Activated CD8-positive, alpha-beta memory T cell treated with anti-CD3 and anti-CD28 coated beads, Interleukin-2, amount 10 ng/mL, durations not matched to agents 7 days and 5 days (primary cell): Measurements from ENCODE around the gene SLC17A5. TPM values are rescaled to one million over a fixed set of nuclear protein-coding genes. Genes with fewer than 3 reads are reported as not detected.
"Not testable (repeated sequence)": the region's sequence is repeated elsewhere in the genome, so short reads cannot be mapped to it uniquely, and the experiment has no call there.

Source experiments
- ATAC-seq: fragments of 150-1000 bp; cut with Tn5 transposase; one replicate; pipeline ENCODE4 v1.10.0; 2021; ENCODE audit warnings: moderate library complexity
- CTCF ChIA-PET: fragments of 350-600 bp; sonication (Branson Sonifier 250); formaldehyde crosslinking; loops from one replicate; lab custom pipeline; 2021; ENCODE audit warnings: antibody characterized with exemption; lab: Charles Lee
- DNase-seq: peaks from one replicate; pipeline ENCODE4 v3.0.0-alpha.2; 2020
- H3K27ac Mint-ChIP-seq: one replicate; pipeline ENCODE4 v1.8.0; 2021; ENCODE audit warnings: mild to moderate bottlenecking, mixed read lengths
- H3K27me3 Mint-ChIP-seq: one replicate; pipeline ENCODE4 v1.8.0; 2021; ENCODE audit warnings: mixed read lengths
- H3K36me3 Mint-ChIP-seq: one replicate; pipeline ENCODE4 v1.8.0; 2021; ENCODE audit warnings: mild to moderate bottlenecking, mixed read lengths
- H3K4me1 Mint-ChIP-seq: one replicate; pipeline ENCODE4 v1.8.0; 2021; ENCODE audit warnings: mixed read lengths
- H3K4me3 Mint-ChIP-seq: one replicate; pipeline ENCODE4 v1.8.0; 2021; ENCODE audit warnings: mild to moderate bottlenecking, moderate library complexity, mixed read lengths
- H3K9me3 Mint-ChIP-seq: one replicate; pipeline ENCODE4 v1.8.0; 2022; ENCODE audit warnings: low read depth, mixed read lengths
- total RNA-seq, 2 experiments: library from RNA; stranded (reverse); gene quantifications; one replicate each; pipeline ENCODE4 v1.2.3, GENCODE V29; 2021

Gene SLC17A5
- total RNA-seq, 2 experiments from 2014 or later = 3.9 to 5.6 TPM

DNA sequence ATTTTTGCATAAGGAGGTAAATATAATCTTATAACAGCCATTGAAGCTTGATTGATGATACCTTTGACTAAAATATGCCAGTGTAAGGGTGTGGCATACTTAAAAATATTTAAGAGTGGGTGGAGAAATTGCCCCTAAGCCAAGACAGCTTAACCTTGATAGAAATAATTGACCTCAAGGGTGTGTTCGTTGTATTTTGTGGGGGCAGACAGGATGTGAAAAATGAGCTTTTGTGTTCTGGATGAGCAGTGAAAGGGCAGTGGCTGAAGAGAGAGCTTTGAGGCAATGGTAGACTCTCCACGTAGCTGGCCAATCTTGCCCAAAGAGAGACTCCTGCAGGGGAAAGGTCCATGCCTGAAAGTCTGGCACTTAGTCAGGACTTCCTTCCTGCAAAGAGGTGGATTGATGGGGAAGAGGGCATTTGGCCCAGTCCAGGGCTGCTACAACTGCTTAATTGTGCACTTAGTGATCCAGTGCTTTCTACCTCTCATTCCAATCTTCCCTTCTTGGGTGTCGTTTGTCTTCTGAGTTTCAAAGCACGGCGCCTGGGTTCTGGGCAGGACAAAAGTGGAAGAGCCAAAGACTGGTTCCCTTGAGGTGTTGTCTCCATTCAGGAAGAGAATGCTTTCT is 26.6 kb upstream of the SLC17A5 start:
- peaks cover under 1% of the 10 kb centered on the region for H3K4me1 Mint-ChIP-seq
- H3K36me3 Mint-ChIP-seq = no peaks in the 10 kb centered on the region
- H3K27me3 Mint-ChIP-seq = peaks cover 45% of the 10 kb centered on the region
- peaks cover 4% of the 10 kb centered on the region for H3K9me3 Mint-ChIP-seq
- ATAC-seq (no peak), DNase-seq (no peak)
- CTCF ChIA-PET = interaction anchor here (2.9 kb wide), 1 partner anchor 52 kb away, joined by 13 read pairs; no protein-coding TSS in a partner anchor
- no peak overlapping the region for H3K4me3 Mint-ChIP-seq
- H3K27ac Mint-ChIP-seq = no peak overlapping the region

DNA sequence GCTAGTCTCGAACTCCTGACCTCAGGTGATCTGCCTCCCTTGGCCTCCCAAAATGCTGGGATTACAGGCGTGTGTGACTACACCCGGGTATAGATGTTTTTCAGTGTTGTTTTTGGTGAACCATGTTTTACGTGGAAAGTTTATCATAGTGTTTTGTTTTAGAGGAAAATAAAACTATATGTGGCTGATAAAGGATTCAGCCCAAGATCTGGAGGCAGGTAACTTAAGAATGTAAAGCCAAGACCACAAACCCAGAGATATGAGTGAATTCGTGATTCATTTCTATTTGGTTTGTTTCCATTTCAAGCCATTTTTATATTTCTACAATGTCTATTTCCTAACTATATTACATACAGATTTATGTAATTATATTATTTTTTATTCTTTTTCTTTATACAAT is 26.1 kb upstream of the SLC17A5 start:
- CTCF ChIA-PET = interaction anchor here (2.9 kb wide), 1 partner anchor 53 kb away, joined by 13 read pairs; no protein-coding TSS in a partner anchor
- not testable (repeated sequence) for H3K9me3 Mint-ChIP-seq, H3K36me3 Mint-ChIP-seq, H3K4me1 Mint-ChIP-seq, H3K4me3 Mint-ChIP-seq, ATAC-seq, H3K27ac Mint-ChIP-seq, DNase-seq
- H3K27me3 Mint-ChIP-seq = peaks cover 41% of the 10 kb centered on the region

- H3K27ac Mint-ChIP-seq = no peak overlapping the region
- H3K4me1 Mint-ChIP-seq = peaks cover 2% of the 10 kb centered on the region
- H3K36me3 Mint-ChIP-seq = no peaks in the 10 kb centered on the region
- ATAC-seq (no peak), DNase-seq (no peak)
- peaks cover 4% of the 10 kb centered on the region for H3K9me3 Mint-ChIP-seq
- peaks cover 35% of the 10 kb centered on the region for H3K27me3 Mint-ChIP-seq
- CTCF ChIA-PET = interaction anchor here (0.6 to 7.7 kb wide), 2 partner anchors 52 to 1544 kb away, joined by 3 to 105 read pairs; no protein-coding TSS in a partner anchor
- no peak overlapping the region for H3K4me3 Mint-ChIP-seq
Measured at GRCh38 chr6:73679009-73679408, 25.2 kb upstream of the SLC17A5 start.

- Mint-ChIP-seq H3K36me3 (no peaks in the 10 kb centered on the region), H3K9me3 (no peaks in the 10 kb centered on the region), H3K4me1 (peaks cover 2% of the 10 kb centered on the region), H3K4me3 (no peak overlapping the region), H3K27ac (no peak overlapping the region), H3K27me3 (peaks cover 37% of the 10 kb centered on the region)
- CTCF ChIA-PET = interaction anchor here (0.7 to 7.7 kb wide), 13 partner anchors 9 to 91 kb away, joined by 3 to 105 read pairs (median 4); partner anchors contain the start of gene SLC17A5
- peak; percentile 77 for DNase-seq
- ATAC-seq = peak; percentile 88
Measured at GRCh38 chr6:73675466-73676098, 21.8 kb upstream of the SLC17A5 start.

- no peaks in the 10 kb centered on the region for H3K9me3 Mint-ChIP-seq
- peaks cover 2% of the 10 kb centered on the region for H3K4me1 Mint-ChIP-seq
- DNase-seq = no peak
- no peak overlapping the region for H3K4me3 Mint-ChIP-seq
- peaks cover 43% of the 10 kb centered on the region for H3K27me3 Mint-ChIP-seq
- H3K36me3 Mint-ChIP-seq = no peaks in the 10 kb centered on the region
- no peak overlapping the region for H3K27ac Mint-ChIP-seq
- CTCF ChIA-PET = interaction anchor here (7.7 kb wide), 1 partner anchor 59 kb away, joined by 105 read pairs; no protein-coding TSS in a partner anchor
- ATAC-seq = no peak
Measured at GRCh38 chr6:73671911-73672685, 18.3 kb upstream of the SLC17A5 start.

GRCh38 chr6:73669005-73669404 is 15.2 kb upstream of the SLC17A5 start:
- CTCF ChIA-PET = no interaction called here
- no peak overlapping the region for H3K27ac Mint-ChIP-seq
- ATAC-seq (no peak), DNase-seq (no peak)
- peaks cover 58% of the 10 kb centered on the region for H3K27me3 Mint-ChIP-seq
- no peaks in the 10 kb centered on the region for H3K36me3 Mint-ChIP-seq
- H3K9me3 Mint-ChIP-seq = no peaks in the 10 kb centered on the region
- no peak overlapping the region for H3K4me3 Mint-ChIP-seq
- H3K4me1 Mint-ChIP-seq = peaks cover 7% of the 10 kb centered on the region

- ATAC-seq (no peak), DNase-seq (no peak)
- H3K27me3 Mint-ChIP-seq = peaks cover 58% of the 10 kb centered on the region
- no peak overlapping the region for H3K27ac Mint-ChIP-seq
- no peak overlapping the region for H3K4me3 Mint-ChIP-seq
- peaks cover 7% of the 10 kb centered on the region for H3K4me1 Mint-ChIP-seq
- no peaks in the 10 kb centered on the region for H3K9me3 Mint-ChIP-seq
- no peaks in the 10 kb centered on the region for H3K36me3 Mint-ChIP-seq
- CTCF ChIA-PET = no interaction called here
Measured at GRCh38 chr6:73667798-73668197, 14.0 kb upstream of the SLC17A5 start.

DNA sequence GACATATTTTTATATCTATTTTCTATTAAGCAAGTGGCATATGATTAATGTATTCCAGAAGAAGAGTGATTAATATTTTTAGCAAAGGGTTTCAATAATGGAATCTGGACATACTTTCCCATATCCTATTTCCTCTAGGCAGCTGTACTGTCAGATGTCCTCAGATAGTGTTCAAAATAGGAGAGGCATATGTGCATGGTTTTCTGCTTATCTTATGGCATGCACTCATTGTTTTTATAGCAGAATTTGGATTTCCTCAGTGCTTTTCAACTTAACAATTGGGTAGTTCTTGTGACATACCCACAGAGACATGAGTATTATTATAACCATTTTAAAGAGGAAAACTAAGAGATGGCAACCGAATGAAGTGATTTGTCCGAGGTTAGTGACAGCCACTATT is 12.6 kb upstream of the SLC17A5 start:
- CTCF ChIA-PET = interaction anchor here (1.4 kb wide), 1 partner anchor 10 kb away, joined by 3 read pairs; no protein-coding TSS in a partner anchor
- H3K4me3 Mint-ChIP-seq = no peak overlapping the region

DNA sequence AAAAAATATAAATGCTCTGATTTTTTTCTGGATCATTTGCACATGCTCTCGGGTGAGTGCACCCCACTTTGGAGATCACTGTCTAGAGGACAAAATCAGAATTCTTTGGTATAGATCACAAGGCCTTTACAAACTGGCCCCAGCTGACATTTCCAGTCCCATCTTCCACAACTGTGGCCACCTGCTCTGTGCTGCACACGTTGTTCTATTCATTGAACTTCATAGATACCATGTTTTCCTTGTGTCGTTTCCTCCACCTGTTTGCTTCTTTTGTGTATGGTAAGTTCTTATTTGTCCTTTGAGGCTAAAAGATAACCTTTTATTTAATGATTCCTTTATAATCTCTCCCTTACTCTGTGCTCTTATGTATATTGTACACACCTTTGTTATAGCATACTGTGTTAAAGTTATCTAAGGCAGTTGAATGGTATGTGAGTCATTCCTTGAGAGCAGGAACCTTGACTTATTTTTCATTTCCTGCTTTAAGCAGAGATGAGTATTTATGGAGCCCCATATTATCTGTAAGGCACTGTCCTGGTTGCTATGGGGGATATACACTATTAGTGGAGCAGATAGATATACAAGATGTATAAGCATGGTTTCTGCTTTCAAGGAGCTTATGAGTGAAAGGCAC is 12.0 kb upstream of the SLC17A5 start:
- H3K4me3 Mint-ChIP-seq = no peak overlapping the region
- peak; percentile 80 for ATAC-seq
- CTCF ChIA-PET = interaction anchor here (0.8 to 1.6 kb wide), 3 partner anchors 10 to 12 kb away, joined by 3 to 4 read pairs (median 3); partner anchors contain the start of gene SLC17A5
- H3K4me1 Mint-ChIP-seq = peaks cover 7% of the 10 kb centered on the region
- DNase-seq = no peak
- no peaks in the 10 kb centered on the region for H3K36me3 Mint-ChIP-seq
- no peaks in the 10 kb centered on the region for H3K9me3 Mint-ChIP-seq
- no peak overlapping the region for H3K27ac Mint-ChIP-seq
- peaks cover 44% of the 10 kb centered on the region for H3K27me3 Mint-ChIP-seq

More for the DNA sequence above, 12.6 kb upstream of the SLC17A5 start:
- Mint-ChIP-seq H3K36me3 (no peaks in the 10 kb centered on the region), H3K27me3 (peaks cover 48% of the 10 kb centered on the region), H3K27ac (no peak overlapping the region), H3K4me1 (peaks cover 7% of the 10 kb centered on the region), H3K9me3 (no peaks in the 10 kb centered on the region)
- DNase-seq (no peak), ATAC-seq (no peak)

DNA sequence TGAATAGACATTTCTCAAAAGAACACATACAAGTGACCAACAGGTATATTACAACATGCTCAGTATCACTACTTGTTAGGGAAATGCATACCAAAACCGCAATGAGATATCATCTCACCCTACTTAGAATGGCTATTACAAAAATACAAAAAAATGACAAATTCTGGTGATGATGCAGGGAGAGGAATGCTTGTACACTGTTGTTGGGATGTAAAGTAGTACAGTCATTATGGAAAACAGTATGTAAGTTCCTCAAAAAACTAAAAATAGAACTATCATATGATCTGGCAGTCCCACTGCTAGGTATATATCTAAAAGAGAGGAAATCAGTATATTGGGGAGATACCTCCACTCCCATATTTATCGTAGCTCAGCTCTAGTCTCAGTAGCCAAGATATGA is 10.9 kb upstream of the SLC17A5 start:
- peaks cover 33% of the 10 kb centered on the region for H3K27me3 Mint-ChIP-seq
- H3K9me3 Mint-ChIP-seq = no peaks in the 10 kb centered on the region
- CTCF ChIA-PET = interaction anchor here (1.6 kb wide), 1 partner anchor 11 kb away, joined by 4 read pairs; no protein-coding TSS in a partner anchor
- H3K4me1 Mint-ChIP-seq = peaks cover 7% of the 10 kb centered on the region
- H3K4me3 Mint-ChIP-seq = no peak overlapping the region
- ATAC-seq = no peak
- H3K36me3 Mint-ChIP-seq = no peaks in the 10 kb centered on the region
- no peak for DNase-seq
- H3K27ac Mint-ChIP-seq = no peak overlapping the region

DNA sequence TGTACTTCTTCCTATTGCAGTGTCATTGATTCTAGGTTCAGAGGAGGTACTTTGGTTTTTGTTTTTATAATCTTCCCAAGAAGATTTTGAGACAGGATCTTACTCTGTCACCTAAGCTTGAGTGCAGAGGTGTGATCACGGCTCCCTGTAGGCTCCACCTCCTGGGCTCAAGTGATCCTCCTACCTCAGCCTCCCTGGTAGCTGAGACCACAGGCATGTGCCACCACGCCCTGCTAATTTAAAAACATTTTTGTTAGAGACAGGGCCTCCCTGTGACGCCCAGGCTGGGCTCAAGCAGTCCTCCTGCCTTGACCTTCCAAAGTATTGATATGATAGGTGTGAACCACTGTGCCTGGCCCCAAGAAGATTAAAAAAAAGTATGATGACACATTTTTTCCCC is 3.4 kb upstream of the SLC17A5 start:
- no peak overlapping the region for H3K27ac Mint-ChIP-seq
- DNase-seq (peak; percentile 48), ATAC-seq (no peak)
- peaks cover 30% of the 10 kb centered on the region for H3K4me1 Mint-ChIP-seq
- H3K27me3 Mint-ChIP-seq = no peaks in the 10 kb centered on the region
- CTCF ChIA-PET = interaction anchor here (1.0 kb wide), 1 partner anchor 142 kb away, joined by 3 read pairs; no protein-coding TSS in a partner anchor
- no peaks in the 10 kb centered on the region for H3K36me3 Mint-ChIP-seq
- H3K4me3 Mint-ChIP-seq = no peak overlapping the region
- H3K9me3 Mint-ChIP-seq = no peaks in the 10 kb centered on the region

DNA sequence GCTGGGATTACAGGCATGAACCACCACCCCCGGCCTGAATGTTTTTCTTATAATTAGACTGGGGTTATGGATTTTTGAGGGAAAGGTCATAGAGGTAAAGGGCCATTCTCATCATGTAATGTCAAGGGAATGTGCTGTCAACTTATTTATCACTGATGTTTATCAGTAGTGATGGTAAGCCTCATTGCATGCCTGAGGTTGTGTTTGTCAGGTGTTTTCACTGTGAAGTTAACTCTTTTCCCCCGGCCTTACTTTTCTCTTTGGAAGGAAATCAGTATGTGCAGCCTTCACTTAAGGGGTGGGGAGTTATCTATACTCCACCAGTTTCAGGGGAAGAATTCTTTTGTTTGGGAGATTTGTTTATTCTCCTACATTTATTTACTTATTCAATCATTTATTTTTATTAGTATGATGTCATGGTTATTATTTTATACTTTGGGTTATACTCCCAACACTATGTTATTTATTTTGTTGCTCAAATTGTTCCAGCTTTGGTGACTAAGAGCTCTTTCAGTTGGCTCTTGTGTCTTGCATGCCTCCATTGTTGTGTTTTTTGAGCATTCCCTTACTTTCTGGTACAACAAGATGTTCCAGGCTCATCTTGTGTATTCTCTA is 2.8 kb upstream of the SLC17A5 start:
- CTCF ChIA-PET = interaction anchor here (1.0 kb wide), 1 partner anchor 141 kb away, joined by 3 read pairs; no protein-coding TSS in a partner anchor
- peaks cover 34% of the 10 kb centered on the region for H3K4me1 Mint-ChIP-seq

More for the DNA sequence above, 2.8 kb upstream of the SLC17A5 start:
- DNase-seq (no peak), ATAC-seq (no peak)
- Mint-ChIP-seq H3K36me3 (no peaks in the 10 kb centered on the region), H3K27me3 (no peaks in the 10 kb centered on the region), H3K27ac (no peak overlapping the region), H3K9me3 (no peaks in the 10 kb centered on the region), H3K4me3 (no peak overlapping the region)
